ENCODE results near the gene ZNF146. TPM values are rescaled to one million over a fixed set of nuclear protein-coding genes. Genes with fewer than 3 reads are reported as not detected.
A peak's percentile ranks its signal among the peaks of the same experiment; 100 is the strongest.
"Not testable (repeated sequence)": the region's sequence is repeated elsewhere in the genome, so short reads cannot be mapped to it uniquely, and the experiment has no call there.

The ZNF146 gene
- total RNA-seq, 1 experiment from 2014 or later, result 84.9 TPM

DNA sequence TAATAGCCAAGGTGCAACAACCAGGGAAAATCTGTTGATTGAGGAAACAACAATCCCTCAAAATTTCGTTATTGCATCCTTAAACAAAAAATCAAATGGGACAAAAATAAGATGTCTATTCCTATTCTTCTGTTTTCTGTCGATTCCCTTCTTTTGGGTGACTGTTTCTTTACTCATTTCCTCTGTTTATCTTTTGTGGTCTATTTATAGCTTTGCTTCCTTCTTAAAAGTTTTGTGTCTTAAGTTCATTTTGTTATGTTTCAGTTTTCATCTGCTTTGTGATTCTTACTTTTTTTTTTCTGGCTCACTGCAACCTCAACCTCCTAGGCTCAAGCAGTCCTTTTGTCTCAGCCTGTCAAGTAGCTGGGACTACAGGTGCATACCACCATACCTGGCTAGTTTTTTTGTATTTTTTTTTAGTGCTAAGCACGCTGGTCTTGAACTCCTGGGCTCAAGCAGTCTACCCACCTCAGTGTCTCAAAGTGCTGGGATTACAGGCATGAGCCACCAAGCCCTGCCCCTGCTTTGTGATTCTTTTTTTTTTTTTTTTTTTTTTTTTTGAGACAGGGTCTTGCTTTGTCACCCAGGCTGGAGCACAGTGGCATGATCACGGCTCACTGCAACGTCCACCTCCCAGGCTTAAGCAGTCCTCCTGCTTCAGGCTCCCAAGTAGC is 10.4 kb downstream of the ZNF146 start:
- no peak for DNase-seq (ENCODE audit: low spot score)
- in situ Hi-C loops (cut with HindIII; ENCODE audit: low sequenced_read_pairs), result no loop called here

GRCh38 chr19:36233626-36234025 is 18.7 kb downstream of the ZNF146 start:
- in situ Hi-C loops (cut with HindIII; ENCODE audit: low sequenced_read_pairs); DNase-seq (ENCODE audit: low spot score): not testable (repeated sequence)

GRCh38 chr19:36236304-36236945 is 21.5 kb downstream of the ZNF146 start:
- in situ Hi-C loops (cut with HindIII; ENCODE audit: low sequenced_read_pairs), result no loop called here

GRCh38 chr19:36236946-36237310 is 22.0 kb downstream of the ZNF146 start:
- no peak for DNase-seq (ENCODE audit: low spot score)
- in situ Hi-C loops (cut with HindIII; ENCODE audit: low sequenced_read_pairs), result no loop called here

More at GRCh38 chr19:36236304-36236945, 21.5 kb downstream of the ZNF146 start:
- DNase-seq (ENCODE audit: low spot score), result no peak

DNA sequence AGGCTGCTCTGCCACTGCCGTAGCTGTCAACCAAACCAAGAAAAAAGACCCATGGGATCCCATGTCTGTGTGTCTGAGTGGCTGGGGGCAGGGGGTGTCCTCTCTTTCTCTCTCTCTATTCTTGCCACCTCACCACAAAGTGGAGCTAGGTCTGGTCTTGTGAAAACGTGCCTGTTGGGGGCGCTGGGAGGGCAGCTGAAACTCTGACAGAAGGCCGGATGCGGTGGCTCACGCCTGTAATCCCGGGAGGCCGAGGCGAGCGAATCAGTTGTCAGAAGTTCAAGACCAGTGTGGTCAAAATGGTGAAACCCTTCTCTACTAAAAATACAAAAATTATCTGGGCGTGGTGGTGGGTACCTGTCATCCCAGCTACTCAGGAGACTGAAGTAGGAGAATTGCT is 29.2 kb downstream of the ZNF146 start:
- in situ Hi-C loops (cut with HindIII; ENCODE audit: low sequenced_read_pairs), result no loop called here
- no peak for DNase-seq (ENCODE audit: low spot score)

DNA sequence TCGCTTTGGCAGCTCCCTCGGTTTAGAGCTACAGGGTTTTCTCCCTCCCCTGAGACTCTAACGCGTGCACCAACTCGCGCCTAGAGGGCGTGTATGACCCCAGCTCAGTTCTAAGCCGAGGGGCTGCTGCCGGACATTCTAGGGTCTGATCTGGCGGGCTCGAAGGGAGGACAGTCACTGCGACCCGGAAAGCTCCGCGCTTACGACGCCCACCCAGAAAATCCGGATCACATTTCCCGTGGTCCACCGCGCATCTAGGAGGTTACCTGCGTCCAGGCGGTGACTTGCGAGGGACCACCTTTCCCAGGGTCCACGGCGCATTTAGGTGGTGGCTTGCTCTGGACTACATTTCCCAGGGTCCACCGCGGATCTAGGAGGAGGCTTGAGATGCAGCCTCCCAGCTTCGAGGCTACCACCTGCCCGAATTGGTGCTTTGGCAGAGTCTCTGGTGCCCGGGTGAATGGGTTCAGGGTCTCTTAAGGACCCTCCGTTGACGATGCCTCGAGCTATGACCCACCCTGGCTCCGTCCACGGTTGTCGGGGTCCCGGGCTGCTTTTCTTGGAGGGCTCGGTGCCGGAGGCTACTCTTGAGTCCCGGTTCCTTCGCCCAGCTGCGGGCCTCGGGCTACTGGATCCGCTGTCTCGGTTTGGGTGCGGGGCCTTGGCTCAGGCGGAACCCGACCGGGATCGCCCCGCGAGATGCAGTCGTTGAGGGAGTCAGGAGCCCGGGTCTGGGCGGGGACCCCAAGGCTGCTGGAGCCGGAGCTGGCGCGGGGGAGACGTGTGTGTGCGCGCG is 30.5 kb downstream of the ZNF146 start:
- DNase-seq (ENCODE audit: low spot score), result peak; percentile 90
- in situ Hi-C loops (cut with HindIII; ENCODE audit: low sequenced_read_pairs), result no loop called here

- in situ Hi-C loops (cut with HindIII; ENCODE audit: low sequenced_read_pairs), result no loop called here
- DNase-seq (ENCODE audit: low spot score), result peak; percentile 55
Measured at GRCh38 chr19:36246006-36246481, 31.1 kb downstream of the ZNF146 start.

GRCh38 chr19:36252047-36252446 is 37.1 kb downstream of the ZNF146 start:
- in situ Hi-C loops (cut with HindIII; ENCODE audit: low sequenced_read_pairs), result no loop called here

GRCh38 chr19:36254848-36255247 is 39.9 kb downstream of the ZNF146 start:
- DNase-seq (ENCODE audit: low spot score), result no peak
- in situ Hi-C loops (cut with HindIII; ENCODE audit: low sequenced_read_pairs), result no loop called here

More at GRCh38 chr19:36252047-36252446, 37.1 kb downstream of the ZNF146 start:
- no peak for DNase-seq (ENCODE audit: low spot score)

GRCh38 chr19:36255316-36255715 is 40.4 kb downstream of the ZNF146 start:
- DNase-seq (ENCODE audit: low spot score), result no peak
- in situ Hi-C loops (cut with HindIII; ENCODE audit: low sequenced_read_pairs), result no loop called here

GRCh38 chr19:36256064-36256463 is 41.2 kb downstream of the ZNF146 start:
- no peak for DNase-seq (ENCODE audit: low spot score)
- in situ Hi-C loops (cut with HindIII; ENCODE audit: low sequenced_read_pairs), result no loop called here

- in situ Hi-C loops (cut with HindIII; ENCODE audit: low sequenced_read_pairs), result no loop called here
- DNase-seq (ENCODE audit: low spot score), result peak; percentile 48
Measured at GRCh38 chr19:36256853-36257519, 42.1 kb downstream of the ZNF146 start.

DNA sequence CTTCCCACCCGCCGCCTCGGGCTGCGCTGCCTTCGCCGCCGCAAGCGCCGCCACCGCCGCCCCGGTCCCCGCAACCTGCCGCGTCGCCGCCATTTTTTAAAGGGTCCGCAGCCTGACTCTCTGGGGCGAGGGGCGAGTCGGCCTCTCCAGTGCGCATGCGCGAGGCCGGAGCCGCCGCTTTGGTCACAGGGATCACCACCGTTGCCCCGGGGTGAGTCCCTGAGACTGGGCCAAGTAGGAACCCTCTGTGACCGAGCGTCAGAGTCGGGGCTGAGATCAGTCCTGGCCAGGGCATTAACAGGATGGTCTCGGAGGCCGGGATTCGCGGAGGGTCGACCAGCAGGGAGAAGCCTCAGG is 42.6 kb downstream of the ZNF146 start:
- in situ Hi-C loops (cut with HindIII; ENCODE audit: low sequenced_read_pairs), result no loop called here
- DNase-seq (ENCODE audit: low spot score), result peak; percentile 59

DNA sequence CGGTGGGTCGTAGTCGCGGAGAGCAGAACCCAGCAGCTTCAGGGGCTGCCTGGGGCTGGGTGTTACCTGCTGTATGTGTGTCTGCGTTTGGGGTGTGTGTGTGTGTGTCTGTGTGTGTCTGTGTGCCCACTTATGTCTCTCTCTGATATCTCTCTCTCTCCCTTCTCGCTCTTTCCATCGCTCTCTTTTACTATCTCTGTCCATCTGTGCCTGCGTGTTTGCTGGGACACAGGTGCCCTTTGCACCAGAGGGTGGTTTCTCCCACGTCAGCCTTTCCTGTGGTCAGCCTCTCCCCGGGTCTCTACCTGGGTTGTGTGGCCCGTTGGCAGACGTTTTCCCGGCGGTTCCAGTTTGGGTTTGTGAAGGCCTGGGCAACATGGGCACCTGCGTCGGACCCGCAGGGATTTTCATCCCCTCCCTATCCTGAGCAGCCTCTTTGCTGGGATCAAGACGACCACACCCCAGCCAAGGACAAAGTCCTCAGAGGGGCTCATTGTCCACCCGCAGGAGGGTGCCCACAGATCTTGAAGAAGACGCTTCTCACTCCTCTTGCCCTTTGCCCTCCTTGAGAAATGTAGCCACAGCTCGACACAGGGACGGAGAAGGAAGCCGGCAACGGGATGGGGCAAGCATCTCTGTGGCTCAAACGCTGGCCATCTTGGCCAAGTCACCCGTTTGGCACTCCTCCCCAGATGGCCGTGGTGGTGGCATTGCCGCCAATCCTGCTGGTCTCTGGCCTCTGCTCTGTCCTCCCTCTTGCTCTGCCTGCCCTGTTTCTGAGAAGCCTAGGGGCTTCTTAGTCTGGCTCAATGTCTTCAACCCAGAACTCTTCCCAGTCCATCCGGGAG is 43.3 kb downstream of the ZNF146 start:
- in situ Hi-C loops (cut with HindIII; ENCODE audit: low sequenced_read_pairs), result no loop called here

GRCh38 chr19:36259211-36259610 is 44.3 kb downstream of the ZNF146 start:
- in situ Hi-C loops (cut with HindIII; ENCODE audit: low sequenced_read_pairs), result no loop called here
- no peak for DNase-seq (ENCODE audit: low spot score)

More for the DNA sequence above, 43.3 kb downstream of the ZNF146 start:
- DNase-seq (ENCODE audit: low spot score), result peak; percentile 66

DNA sequence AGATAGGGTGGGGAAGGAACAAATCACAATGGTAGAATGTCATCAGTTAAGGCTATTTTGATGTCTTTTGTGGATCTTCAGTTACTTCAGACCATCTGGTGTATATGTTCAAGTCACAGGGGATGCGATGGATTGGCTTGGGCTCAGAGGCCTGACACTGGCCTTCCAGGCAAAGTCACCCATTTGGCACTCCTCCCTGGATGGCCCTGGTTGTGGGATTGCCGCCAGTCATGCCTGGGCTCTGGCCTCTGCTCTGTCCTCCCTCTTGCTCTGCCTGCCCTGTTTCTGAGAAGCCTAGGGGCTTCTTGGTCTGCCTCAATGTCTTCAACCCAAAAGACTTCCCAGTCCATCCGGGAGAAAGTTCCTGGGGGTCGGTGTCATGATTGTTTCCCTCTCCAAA is 50.2 kb downstream of the ZNF146 start:
- in situ Hi-C loops (cut with HindIII; ENCODE audit: low sequenced_read_pairs), result no loop called here
- peak; percentile 54 for DNase-seq (ENCODE audit: low spot score)

DNA sequence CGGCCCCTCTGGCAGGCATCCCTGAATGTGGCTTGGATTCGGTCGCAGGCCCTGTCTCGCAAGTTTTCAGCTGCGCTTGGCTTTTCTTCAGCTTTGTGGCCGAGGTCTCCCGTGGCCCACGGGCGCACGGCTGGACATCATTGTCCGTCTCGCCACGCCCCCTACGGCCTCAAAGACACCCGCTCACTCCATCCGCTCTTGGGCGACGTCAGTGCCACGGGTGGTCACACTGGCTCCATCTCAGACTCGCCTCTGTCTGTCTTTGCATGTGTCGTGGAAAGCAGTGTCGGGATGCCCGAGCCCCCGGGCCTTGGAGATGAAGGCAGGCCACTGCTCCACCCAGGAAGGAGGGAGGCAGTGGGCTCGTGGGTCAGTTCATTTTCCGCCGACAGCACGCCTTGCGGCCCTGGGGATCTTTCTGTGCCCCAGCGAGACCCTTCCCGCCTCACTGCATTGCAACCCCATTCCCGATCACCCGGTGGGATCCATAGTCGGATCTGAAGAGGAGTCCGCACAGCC is 51.0 kb downstream of the ZNF146 start:
- in situ Hi-C loops (cut with HindIII; ENCODE audit: low sequenced_read_pairs), result no loop called here
- no peak for DNase-seq (ENCODE audit: low spot score)

DNA sequence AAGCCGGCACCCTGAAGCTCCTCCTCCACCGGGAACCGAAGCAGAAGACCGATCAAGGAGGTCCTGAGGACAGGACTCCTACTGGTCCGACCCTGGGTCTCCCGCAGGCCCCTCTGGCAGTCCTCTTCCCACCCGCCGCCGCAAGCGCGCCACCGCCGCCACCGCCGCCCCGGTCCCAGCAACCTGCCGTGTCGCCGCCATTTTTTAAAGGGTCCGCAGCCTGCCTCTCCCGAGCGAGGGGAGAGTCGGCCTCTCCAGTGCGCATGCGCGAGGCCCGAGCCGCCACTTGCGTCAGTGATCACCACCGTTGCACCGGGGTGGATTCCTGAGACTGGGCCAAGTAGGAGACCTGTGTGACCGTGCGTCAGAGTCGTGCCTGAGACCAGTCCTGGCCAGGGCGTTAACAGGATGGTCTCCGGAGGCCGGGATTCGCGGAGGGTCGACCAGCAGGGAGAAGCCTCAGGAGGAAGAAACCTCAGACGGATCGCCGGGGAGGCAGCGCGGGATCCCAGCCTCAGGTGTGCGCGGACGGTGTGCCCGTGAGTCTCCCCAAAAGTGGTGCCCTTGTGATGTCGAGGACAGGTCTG is 51.6 kb downstream of the ZNF146 start:
- DNase-seq (ENCODE audit: low spot score), result no peak
- in situ Hi-C loops (cut with HindIII; ENCODE audit: low sequenced_read_pairs), result no loop called here
